Epithelial cell of proximal tubule (primary cell): ENCODE measurements around the gene P2RY2. TPM values are rescaled to one million over a fixed set of nuclear protein-coding genes. Genes with fewer than 3 reads are reported as not detected.
A peak's percentile ranks its signal among the peaks of the same experiment; 100 is the strongest.

Source experiments
- DNase-seq: peaks from one replicate; pipeline ENCODE4 v3.0.0-alpha.2; 2011; ENCODE audit warnings: low read depth
- H3K4me3 ChIP-seq: 2 replicates; pipeline ENCODE4 v1.5.1; 2011; ENCODE audit warnings: low read depth, mild to moderate bottlenecking, low read length
- CTCF ChIP-seq: conservative IDR thresholded peaks from 2 replicates; pipeline ENCODE4 v1.5.1; 2012; ENCODE audit warnings: low read depth, mild to moderate bottlenecking, low read length
- total RNA-seq: library from RNA; depleted of rRNA; stranded (reverse); fragments of >200 nt; gene quantifications from 2 replicates; pipeline ENCODE4 v1.2.3, GENCODE V29; 2015

P2RY2 gene
- total RNA-seq, 1 donor from 2014 or later: 1.1 TPM

- DNase-seq: no peak
- TF ChIP-seq CTCF: no peak
- H3K4me3 ChIP-seq: no peak overlapping the region
Measured at GRCh38 chr11:73243093-73243485, 25.0 kb downstream of the P2RY2 start.

- no peak for TF ChIP-seq CTCF
- DNase-seq: no peak
- no peak overlapping the region for H3K4me3 ChIP-seq
Measured at GRCh38 chr11:73244589-73245240, 26.6 kb downstream of the P2RY2 start.

- no peak for TF ChIP-seq CTCF
- no peak overlapping the region for H3K4me3 ChIP-seq
- DNase-seq: no peak
Measured at GRCh38 chr11:73245461-73245860, 27.4 kb downstream of the P2RY2 start.

- no peak for DNase-seq
- TF ChIP-seq CTCF: no peak
Measured at GRCh38 chr11:73246303-73246702, 28.2 kb downstream of the P2RY2 start.

GRCh38 chr11:73248526-73249185, 30.6 kb downstream of the P2RY2 start:
- TF ChIP-seq CTCF: no peak
- no peak for DNase-seq
- no peak overlapping the region for H3K4me3 ChIP-seq

More at GRCh38 chr11:73246303-73246702, 28.2 kb downstream of the P2RY2 start:
- H3K4me3 ChIP-seq: no peak overlapping the region

GRCh38 chr11:73249304-73249703, 31.2 kb downstream of the P2RY2 start:
- TF ChIP-seq CTCF: no peak
- H3K4me3 ChIP-seq: no peak overlapping the region
- DNase-seq: peak; percentile 33
